HG03159 (cell line): ENCODE data around the gene CFAP58.
"Not testable (repeated sequence)": the region's sequence is repeated elsewhere in the genome, so short reads cannot be mapped to it uniquely, and the experiment has no call there.

Experiments used
- ATAC-seq: cut with Tn5 transposase; IDR thresholded peaks from one replicate; pipeline ENCODE4 v1.9.1; 2021; ENCODE audit warnings: mild to moderate bottlenecking, moderate library complexity; ENCODE audit not compliant: unreplicated experiment

Gene CFAP58

DNA sequence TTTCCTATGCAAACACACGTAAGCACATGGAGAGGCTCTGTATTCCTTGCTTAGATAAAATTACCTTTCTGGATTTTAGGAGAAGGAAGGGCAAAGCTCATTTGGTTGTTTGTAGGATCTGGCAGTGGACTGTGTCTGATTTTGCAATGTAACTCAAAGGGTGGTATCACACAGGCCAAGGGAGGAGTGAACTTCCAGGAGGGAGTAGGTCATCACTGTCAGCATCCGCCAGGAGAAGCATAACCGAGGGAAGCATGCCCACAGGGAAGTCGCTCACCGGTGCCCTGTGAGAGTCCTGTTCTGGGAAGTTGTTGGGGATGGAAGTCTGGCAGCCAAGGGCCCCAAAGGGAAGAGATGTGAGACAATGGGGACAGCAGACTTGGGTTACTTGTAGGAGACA lies 74.4 kb downstream of the CFAP58 start:
- ATAC-seq, result no peak

DNA sequence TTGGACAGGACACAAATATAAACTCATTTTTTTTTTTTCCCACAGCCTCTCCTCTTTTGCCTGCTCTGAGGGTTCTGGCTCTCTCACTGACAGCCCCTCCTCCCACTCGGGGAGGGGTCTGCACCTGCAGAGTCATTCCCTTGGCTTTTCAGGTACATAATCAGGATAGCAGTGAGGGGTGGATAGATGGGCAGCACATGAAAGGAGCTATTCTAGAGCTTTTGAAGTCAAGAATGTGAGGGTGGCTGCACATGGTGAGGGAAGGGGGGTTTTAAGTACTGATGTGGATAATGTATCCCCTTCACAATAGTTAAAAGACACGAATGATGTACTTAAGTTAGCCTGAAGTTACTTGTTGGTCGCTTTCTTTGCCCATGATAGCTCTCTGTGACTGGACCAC lies 76.2 kb downstream of the CFAP58 start:
- ATAC-seq, result no peak

DNA sequence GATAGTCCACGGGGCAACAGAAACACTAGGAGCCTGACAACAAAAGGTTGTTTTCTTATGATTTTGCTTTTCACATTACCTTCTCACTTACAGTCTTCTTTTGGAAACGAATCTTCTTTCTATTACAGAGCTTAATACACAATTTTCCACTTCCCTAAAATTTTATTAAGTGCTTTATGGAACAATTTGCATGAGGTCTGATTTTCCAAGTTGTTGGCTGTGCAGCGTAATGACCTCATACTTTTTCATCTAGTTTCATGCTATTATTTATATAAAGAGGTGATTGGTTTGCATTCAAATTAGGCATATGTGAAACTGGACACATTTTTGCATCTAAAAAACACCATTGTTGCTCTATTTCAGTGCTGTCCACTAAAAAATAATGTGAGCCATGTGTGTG lies 76.7 kb downstream of the CFAP58 start:
- no peak for ATAC-seq

DNA sequence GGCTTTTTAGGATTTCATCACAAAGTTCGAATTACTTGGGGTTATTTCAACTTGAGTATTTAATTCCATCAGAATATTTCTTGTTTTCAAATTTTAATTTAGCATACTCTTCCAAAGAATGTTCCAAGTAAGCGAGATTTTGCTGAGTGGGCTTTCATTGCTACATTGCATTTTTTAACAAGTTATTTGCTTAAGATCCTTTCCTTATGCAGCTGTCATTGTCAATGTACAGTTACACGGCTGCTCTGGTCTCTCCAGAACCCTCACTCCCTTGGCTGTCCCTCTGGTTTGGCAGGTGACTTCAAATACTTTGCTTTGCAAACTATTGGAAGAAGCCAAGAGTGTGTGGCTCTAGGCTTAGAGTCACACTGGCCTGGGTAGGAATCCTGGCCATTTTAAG lies 80.0 kb downstream of the CFAP58 start:
- no peak for ATAC-seq

DNA sequence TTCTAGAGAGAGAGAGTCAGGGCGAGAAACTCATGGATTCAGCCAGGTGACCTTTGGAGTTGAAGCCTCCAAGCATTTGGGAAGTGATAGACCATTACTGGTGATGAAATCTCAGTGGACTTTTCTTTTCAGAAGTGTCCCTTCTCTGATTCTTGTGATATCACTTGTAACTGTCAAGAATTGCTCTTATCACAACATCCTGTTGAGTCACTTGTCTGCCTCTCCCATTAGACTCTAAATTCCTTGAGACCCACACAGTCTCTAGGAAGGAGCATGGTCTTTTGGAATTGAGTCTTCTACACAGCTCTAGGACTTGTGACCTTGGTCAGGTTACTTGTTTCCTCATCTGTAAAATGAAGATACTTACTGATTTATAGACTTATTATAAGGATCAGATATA lies 81.0 kb downstream of the CFAP58 start:
- ATAC-seq, result no peak

DNA sequence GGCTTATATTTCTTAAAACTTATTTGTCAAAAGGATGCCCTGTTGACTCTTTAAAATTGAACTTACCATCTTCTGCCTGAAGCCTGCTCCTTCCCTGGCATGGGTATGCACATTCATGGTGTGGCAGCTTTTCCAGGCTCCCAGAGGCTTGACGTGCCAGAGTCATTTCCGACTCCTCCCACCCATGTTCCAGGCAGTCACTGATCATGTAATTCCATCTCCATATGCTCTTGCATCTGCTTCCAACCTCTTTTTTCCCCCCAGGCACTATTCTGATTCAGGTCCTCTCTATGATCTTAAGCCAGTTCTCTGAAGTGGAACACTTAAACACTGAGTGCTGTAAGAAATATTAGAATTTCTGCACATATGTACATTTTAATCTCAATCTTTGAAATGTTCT lies 82.2 kb downstream of the CFAP58 start:
- no peak for ATAC-seq

DNA sequence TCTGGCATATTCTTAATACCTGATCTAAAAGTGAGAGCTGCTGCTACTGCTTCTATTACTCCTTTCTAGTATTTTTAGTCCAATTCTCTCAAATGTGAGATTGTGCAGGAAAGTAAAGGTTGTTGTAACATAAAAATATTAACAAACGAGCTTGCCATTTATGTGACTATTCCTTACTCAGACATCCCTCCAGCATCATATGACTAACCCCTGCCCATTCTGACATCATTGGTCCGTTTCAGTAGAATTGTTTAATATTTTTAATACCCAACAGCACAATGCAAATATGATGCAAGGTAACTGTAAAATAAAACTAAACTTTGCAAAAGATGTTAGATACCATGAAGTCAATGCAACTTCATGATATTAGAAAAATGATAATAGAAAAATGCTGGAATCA lies 83.6 kb downstream of the CFAP58 start:
- no peak for ATAC-seq

DNA sequence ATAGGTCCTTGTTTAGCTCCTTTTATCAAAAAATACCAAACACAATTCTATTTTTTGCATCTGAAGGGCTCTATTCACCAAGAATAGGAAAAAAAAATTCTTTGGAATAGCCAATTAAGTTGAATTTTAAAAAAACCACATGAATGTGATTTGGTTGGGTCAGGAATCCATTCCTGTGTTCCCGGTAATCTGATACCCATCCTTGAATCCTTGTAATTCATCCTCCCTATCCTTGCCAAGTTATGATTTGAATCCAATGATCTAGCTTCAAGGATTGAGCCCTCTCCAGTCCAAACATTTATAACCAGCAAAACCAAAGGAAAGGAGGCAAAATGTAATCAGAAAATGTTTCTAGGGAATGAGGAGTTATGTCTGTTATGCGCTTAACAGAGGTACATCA lies 86.6 kb downstream of the CFAP58 start:
- no peak for ATAC-seq

DNA sequence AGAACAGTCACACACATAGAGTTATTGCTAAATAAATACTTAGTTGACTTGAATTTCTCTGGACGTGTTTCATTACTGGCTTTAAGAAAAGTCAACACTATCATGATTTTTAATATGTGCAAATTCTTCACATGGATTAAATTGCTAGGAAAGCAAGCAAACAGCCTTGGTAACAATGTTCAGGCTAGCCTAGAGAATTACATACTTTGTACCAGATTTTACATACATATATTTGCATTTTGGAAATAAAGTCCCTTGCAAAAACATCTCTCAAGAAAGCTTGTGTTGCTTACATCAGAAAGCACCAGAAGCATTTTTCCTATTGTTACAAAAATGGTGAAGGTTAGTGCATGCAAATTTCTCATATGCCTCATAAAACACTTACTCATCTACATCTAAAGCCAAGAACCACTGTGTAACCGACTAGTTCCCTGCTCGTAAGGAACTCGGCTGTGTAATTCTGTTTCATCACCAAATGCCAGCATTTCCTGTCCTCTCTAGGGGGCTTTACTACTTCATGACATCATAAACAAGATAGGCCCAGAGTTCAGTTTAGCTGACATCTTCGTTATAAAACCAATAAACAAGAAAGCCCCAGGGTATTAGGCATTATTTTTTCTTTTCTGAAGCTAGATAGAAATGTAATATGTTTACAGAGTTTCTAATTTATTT lies 87.8 kb downstream of the CFAP58 start:
- no peak for ATAC-seq

DNA sequence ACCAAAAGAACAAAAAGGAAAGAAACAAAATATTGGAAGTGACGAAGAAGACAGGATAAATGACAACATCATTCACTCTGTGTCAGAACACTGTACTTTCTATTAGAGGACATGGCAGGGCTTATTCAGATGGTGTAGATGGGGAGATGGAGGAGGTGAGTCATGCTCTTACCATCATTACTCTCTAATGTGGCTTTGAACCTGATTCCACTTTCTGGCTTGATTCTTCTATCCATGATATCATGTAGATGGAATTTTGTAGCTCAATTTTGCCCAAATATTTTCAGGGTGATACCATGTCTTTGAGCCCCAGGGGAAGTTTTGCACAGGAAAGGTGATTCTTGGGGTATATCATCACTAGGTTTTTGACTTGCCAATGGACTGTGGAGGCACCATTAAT lies 91.7 kb downstream of the CFAP58 start:
- no peak for ATAC-seq

DNA sequence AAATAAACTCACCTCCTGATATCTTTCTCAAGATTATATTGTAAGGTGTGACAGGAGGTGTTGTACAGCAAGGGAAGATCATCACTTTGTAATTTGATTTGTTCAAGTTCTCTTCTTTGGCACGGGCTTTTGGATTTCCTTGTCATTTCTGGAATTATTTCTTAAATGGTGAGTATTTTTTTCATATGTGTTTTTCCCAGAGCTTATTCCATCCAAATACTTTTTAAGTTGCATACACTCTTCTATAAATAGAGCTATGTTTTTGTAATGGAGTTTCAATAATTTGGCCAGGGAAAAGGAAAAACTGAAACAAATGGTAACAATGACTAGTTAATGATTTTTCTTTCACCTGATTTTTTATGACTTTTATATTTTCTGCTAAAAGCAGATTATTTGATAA lies 92.5 kb downstream of the CFAP58 start:
- no peak for ATAC-seq

DNA sequence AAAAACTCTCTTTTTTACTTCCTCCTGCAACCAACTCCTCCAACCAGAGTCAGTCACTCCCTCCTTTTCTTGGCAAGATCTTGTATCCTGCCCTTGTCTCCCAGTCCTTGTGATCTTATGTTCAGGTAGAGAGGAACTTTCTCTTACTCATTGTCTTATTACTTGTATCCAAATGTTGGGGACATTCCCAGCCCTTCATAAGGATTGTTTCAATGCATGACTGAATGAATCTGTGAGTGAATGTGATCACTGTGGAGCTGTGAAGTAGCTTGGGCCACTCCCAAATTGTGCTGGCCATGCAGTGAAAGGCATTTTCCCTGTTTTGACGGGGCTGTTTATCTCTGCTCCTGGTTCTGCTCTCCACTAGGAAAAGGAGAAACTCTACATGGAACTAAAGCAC lies 93.7 kb downstream of the CFAP58 start:
- ATAC-seq, result no peak

DNA sequence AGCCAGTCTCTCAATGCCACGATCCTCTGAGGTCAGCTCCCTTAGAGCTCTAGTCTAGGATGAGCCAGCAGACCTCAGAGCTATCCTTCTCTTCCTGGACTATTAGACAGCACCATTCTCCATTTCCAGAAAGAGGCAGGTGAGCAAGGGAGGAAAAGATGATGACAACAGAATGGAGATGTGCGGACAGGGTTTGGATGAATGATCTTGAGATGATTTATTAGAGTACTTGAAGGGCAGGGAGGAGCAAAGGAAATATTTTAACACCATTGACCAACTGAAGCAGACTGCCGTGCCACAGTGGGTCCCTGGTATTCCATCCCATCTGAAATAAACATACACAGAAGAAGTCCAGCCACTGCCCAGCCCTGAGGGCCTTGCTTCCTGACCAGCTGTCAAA lies 94.3 kb downstream of the CFAP58 start:
- no peak for ATAC-seq

DNA sequence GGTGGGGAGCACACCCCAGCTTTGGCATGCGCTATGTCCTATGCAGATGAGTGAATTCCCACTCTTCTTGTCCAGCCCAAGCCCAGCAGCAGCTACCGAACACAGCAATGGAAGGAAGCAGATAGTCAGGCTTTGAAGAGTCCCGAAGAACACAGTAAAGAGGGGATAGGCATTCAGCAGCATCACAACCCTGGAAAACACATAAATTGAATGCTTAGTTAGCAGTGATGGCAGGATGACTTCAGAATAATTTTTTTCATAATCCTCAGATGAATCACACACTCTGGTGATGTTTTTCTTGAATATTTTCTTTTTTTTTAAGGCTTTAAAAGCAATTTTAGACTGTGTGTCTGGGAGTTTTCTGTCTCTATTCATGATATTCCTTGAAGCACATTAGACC lies 95.8 kb downstream of the CFAP58 start:
- no peak for ATAC-seq

DNA sequence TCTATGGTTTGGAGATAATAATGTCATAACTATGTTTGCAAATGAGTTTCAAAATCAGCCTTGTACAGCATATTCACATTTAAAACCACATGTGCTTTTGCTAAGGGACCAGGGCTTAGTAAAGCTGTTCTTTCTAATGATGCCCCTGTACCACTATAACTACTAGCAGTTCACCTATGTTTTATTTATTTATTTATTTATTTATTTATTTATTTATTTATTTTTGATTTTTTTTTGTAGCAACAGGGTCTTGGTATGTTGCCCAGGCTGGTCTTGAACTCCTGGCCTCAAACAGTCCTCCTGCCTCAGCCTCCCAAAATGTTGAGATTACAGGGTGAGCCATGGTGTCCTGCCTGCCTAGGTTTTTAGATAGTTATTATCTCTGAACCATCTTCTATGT lies 96.9 kb downstream of the CFAP58 start:
- no peak for ATAC-seq

DNA sequence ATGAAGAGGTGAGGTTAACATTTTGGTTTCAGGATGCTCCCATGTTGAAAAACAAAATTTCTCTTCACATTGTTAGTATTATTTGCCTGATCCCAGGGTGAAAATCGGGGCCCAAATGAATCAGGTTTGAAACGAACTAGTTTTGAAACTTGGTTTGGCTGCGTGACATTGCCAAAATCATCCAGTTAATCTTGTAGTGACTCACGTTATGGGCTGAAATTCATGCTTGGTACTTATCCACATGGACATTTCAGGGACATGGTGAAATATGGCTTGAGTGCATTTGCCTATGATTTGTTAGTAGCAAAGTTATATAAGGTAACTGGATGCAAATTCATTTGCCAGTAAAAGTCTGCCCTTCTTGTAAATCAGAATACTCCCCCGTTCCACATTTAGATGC lies 97.3 kb downstream of the CFAP58 start:
- ATAC-seq, result no peak

DNA sequence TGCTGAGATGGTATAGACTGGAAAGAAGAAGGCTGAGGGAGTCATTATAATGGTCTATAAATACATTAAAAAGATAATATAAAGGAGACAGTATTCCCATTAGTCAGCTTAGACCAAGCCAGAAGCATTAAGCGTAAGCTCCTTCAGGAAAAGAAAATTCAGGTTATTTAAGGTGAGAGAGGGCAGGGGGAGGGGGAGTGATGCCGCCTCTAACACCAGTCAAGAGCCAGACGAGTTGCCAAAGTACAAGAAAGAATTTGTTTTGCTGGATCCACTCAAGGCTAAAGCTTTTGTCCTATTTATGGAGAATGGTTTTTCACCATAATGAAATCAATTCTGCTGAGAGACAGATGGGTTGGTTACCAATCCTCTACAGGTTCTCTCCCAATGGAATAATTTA lies 99.3 kb downstream of the CFAP58 start:
- ATAC-seq, result no peak

DNA sequence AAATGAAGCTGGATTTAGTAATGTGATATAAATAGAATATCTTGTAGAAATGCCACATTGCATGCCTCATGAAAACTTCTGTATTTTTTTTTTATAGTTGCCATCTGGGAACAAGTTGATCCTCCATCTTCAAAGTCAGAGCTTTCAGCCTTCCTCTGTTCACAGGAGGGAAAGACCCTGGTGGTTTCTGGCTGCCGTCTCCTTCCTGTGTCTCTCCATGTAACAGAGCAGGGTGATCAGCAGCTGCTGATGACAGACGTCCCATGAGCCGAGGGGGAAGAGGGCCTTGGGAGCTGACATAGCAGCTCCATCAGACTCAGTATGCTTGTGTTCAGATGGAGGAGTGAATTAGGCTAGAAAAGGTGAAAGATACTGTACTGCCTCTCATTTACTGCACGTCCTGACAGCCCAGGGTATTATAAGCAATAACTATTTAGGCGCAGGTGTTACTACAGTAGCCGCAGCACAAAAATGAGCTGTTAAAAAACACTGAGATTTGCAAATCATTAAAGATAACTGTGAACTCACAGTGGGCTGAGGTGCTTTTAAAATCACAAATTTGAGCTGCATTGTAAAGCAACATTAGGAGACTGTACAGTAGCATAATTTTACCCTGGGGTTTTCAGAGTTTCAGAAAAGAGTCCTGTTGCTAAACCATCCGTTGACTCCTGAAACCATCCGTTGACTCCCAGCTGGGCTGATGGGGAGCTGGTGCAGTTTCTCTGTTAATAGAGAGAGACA lies 103.3 kb downstream of the CFAP58 start:
- no peak for ATAC-seq

DNA sequence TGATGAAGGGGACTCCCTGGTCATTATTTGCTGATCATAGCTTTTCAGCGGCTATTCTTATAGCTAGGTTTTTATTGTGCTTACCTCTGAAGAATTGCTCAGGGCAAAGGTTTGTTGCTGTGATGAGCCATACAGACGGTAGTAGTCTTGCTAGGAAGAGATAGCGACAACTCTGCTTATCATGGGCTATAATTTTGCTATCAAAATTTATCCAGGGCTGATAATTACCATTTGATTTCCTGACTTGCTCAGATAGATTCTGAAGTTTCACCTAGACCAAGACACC lies 103.9 kb downstream of the CFAP58 start:
- ATAC-seq, result no peak

DNA sequence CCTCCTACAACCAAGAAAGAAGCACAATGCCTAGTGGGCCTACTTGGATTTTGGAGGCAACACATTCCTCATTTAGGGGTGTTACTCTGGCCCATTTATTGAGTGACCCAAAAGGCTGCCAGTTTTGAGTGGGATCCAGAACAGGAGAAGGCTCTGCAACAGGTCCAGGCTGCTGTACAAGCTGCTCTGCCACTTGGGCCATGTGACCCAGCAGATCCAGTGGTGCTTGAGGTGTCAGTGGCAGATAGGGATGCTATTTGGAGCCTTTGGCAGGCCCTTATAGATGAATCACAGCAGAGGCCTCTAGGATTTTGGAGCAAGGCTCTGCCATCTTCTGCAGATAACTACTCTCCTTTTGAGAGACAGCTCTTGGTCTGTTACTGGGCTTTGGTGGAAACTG lies 111.9 kb downstream of the CFAP58 start:
- not testable (repeated sequence) for ATAC-seq

DNA sequence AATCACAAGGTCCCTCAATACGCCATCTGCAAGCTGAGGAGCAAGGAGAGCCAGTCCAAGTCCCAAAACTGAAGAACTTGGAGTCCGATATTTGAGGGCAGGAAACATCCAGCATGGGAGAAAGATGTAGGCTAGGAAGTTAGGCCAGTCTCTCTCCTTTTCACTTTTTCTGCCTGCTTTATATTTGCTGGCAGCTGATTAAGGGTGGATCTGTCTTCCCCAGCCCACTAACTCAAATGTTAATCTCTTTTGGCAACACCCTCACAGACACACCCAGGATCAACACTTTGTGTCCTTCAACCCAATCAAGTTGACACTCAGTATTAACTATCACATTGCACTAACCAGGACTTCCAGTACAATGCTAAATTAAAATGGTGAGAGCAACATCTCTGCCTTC lies 115.2 kb downstream of the CFAP58 start:
- not testable (repeated sequence) for ATAC-seq

DNA sequence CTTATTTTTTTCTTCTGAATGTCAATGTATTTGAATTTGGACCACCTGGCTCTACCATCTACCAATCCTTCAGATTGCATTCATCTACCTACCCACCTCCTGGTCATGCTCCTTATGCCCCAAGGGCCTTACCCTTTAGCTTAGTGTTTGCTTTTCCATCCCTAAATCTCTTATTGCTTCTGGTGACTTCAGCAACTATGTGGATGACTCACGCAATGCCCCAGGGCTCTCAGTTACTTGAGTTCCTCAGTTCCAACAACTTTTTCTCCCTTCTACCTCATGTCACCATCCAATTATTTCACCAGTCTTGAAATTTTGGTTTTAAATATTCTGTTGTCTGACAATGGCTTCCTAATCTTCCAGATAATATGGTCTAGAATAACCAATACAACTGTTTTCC lies 118.9 kb downstream of the CFAP58 start:
- no peak for ATAC-seq
